A549 (cell line): Measurements from ENCODE around the gene TBX6. TPM values are rescaled to one million over a fixed set of nuclear protein-coding genes. Genes with fewer than 3 reads are reported as not detected.

ENCODE experiments used
- ATAC-seq, 2 experiments: fragments of 200-7000 bp in 1 of 2; fragments of >200 bp in 1 of 2; cut with Nextera tagmentation in 1 of 2; cut with Tn5 transposase in 1 of 2; 3 replicates each; pipeline versions ENCODE4 v1.8.0 to v1.9.1; 2018 to 2020; ENCODE audit warnings: mild to moderate bottlenecking in 1 of 2, moderate library complexity in 1 of 2
- CTCF ChIA-PET: fragments of 300-600 bp; sonication (Branson Sonifier 250); formaldehyde crosslinking; extraction: SDS; loops from one replicate; lab custom pipeline; 2021; ENCODE audit warnings: antibody characterized with exemption, inconsistent platforms; lab: Yijun Ruan, JAX
- POLR2A ChIA-PET: fragments of 350-600 bp; formaldehyde crosslinking; extraction: SDS; loops from one replicate; lab custom pipeline; 2021; ENCODE audit warnings: antibody characterized with exemption, inconsistent platforms; lab: Yijun Ruan, JAX
- DNase-seq, 2 experiments: peaks; one replicate each; pipeline versions ENCODE4 v3.0.0 to v3.0.0-alpha.2; 2011 to 2016; ENCODE audit warnings: low read depth in 1 of 2, low spot score in 1 of 2
- FAIRE-seq: peaks from 2 replicates; lab custom pipeline; 2011; peaks lifted over from hg19 to GRCh38; lab: Jason Lieb, UNC
- H3K27ac ChIP-seq, 2 experiments: fragments of >200 bp; sonication (Bioruptor Twin); formaldehyde crosslinking; 3 replicates each; pipeline ENCODE4 v1.5.1; 2016 to 2017
- H3K4me1 ChIP-seq: fragments of >200 bp; sonication (Bioruptor Twin); formaldehyde crosslinking; 3 replicates; pipeline ENCODE4 v1.6.1; 2016
- H3K4me2 ChIP-seq: fragments of >200 bp; sonication (Bioruptor Twin); formaldehyde crosslinking; 3 replicates; pipeline ENCODE4 v1.6.1; 2016
- H3K4me3 ChIP-seq: fragments of >200 bp; sonication (Bioruptor Twin); formaldehyde crosslinking; 3 replicates; pipeline ENCODE4 v1.5.1; 2016
- H3K9me3 ChIP-seq: fragments of >200 bp; sonication (Bioruptor Twin); formaldehyde crosslinking; 3 replicates; pipeline ENCODE4 v1.6.1; 2016
- ATOH8 ChIP-seq: fragments of 250-450 bp; sonication (Bioruptor Pico); IDR thresholded peaks from 2 replicates; pipeline ENCODE4 v1.5.0; 2020; ENCODE audit warnings: low read depth, mild to moderate bottlenecking, moderate library complexity
- BHLHE40 ChIP-seq: IDR thresholded peaks from 2 replicates; pipeline ENCODE4 v1.6.1; 2012; ENCODE audit warnings: low read depth, low read length, inconsistent platforms
- CBX2 ChIP-seq: fragments of 200-600 bp; sonication (generic); IDR thresholded peaks from 2 replicates; pipeline ENCODE4 v1.6.1; 2016; ENCODE audit warnings: low read depth, mild to moderate bottlenecking, borderline replicate concordance
- CEBPB ChIP-seq, 2 experiments: fragments of >200 bp in 1 of 2; sonication (Bioruptor Twin) in 1 of 2; formaldehyde crosslinking in 1 of 2; IDR thresholded peaks; 2 replicates each; pipeline ENCODE4 v1.6.1; 2012 to 2016
- CHD2 ChIP-seq: fragments of 150-350 bp; IDR thresholded peaks from 2 replicates; pipeline ENCODE4 v1.6.1; 2014; ENCODE audit warnings: low read length; ENCODE audit not compliant: partially characterized antibody
- CHD4 ChIP-seq: fragments of 200-600 bp; sonication (generic); IDR thresholded peaks from 2 replicates; pipeline ENCODE4 v1.6.1; 2016; ENCODE audit warnings: antibody characterized with exemption, mild to moderate bottlenecking, borderline replicate concordance
- CTCF ChIP-seq: fragments of >200 bp; sonication (Bioruptor Twin); formaldehyde crosslinking; IDR thresholded peaks from 3 replicates; pipeline ENCODE4 v1.5.1; 2016
- E2F6 ChIP-seq: IDR thresholded peaks from 2 replicates; pipeline ENCODE4 v1.6.1; 2012; ENCODE audit warnings: low read depth, borderline replicate concordance
- EHMT2 ChIP-seq: fragments of 200-600 bp; sonication (generic); IDR thresholded peaks from 2 replicates; pipeline ENCODE4 v1.6.1; 2016; ENCODE audit warnings: antibody characterized with exemption, low read depth, mild to moderate bottlenecking, moderate library complexity
- EP300 ChIP-seq, 2 experiments: fragments of >200 bp; sonication (Bioruptor Twin); formaldehyde crosslinking; IDR thresholded peaks; 2 replicates in 1 of 2; 3 replicates in 1 of 2; pipeline ENCODE4 v1.6.1; 2016 to 2017
- FOSL2 ChIP-seq, 2 experiments: fragments of 450-650 bp in 1 of 2; fragments of >200 bp in 1 of 2; sonication (Bioruptor Twin) in 1 of 2; formaldehyde crosslinking; IDR thresholded peaks; 2 replicates each; pipeline versions ENCODE4 v1.5.0 to v1.6.1; 2016 to 2020; ENCODE audit warnings: mild to moderate bottlenecking in 1 of 2, moderate library complexity in 1 of 2
- GATA3 ChIP-seq: IDR thresholded peaks from 2 replicates; pipeline ENCODE4 v1.6.1; 2012; ENCODE audit warnings: borderline replicate concordance
- HDAC2 ChIP-seq: fragments of 200-600 bp; sonication (generic); IDR thresholded peaks from 2 replicates; pipeline ENCODE4 v1.6.1; 2016
- HOXB13 ChIP-seq: fragments of 250-450 bp; sonication (Bioruptor Pico); IDR thresholded peaks from 2 replicates; pipeline ENCODE4 v1.5.0; 2020; ENCODE audit warnings: low read depth, mild to moderate bottlenecking, moderate library complexity
- JUN ChIP-seq, 2 experiments: fragments of >200 bp; sonication (Bioruptor Twin); formaldehyde crosslinking; IDR thresholded peaks; 2 replicates in 1 of 2; 3 replicates in 1 of 2; pipeline ENCODE4 v1.6.1; 2016 to 2017
- KDM5A ChIP-seq: fragments of 200-600 bp; sonication (generic); IDR thresholded peaks from 2 replicates; pipeline ENCODE4 v1.6.1; 2016; ENCODE audit warnings: antibody characterized with exemption, mild to moderate bottlenecking
- MAFK ChIP-seq: fragments of 450-650 bp; IDR thresholded peaks from 2 replicates; pipeline ENCODE4 v1.6.1; 2014; ENCODE audit not compliant: partially characterized antibody
- MAX ChIP-seq: IDR thresholded peaks from 2 replicates; pipeline ENCODE4 v1.6.1; 2012
- PBX3 ChIP-seq: IDR thresholded peaks from 2 replicates; pipeline ENCODE4 v1.6.1; 2012
- POLR2A ChIP-seq: IDR thresholded peaks from 2 replicates; pipeline ENCODE4 v1.6.1; 2012; ENCODE audit warnings: mild to moderate bottlenecking, low read length
- SMC3 ChIP-seq: fragments of >200 bp; sonication (Bioruptor Twin); formaldehyde crosslinking; IDR thresholded peaks from 3 replicates; pipeline ENCODE4 v1.6.1; 2018; ENCODE audit warnings: inconsistent platforms
- SREBF2 ChIP-seq: fragments of 450-650 bp; IDR thresholded peaks from 2 replicates; pipeline ENCODE4 v1.6.1; 2014; ENCODE audit warnings: mild to moderate bottlenecking, moderate library complexity
- TFCP2L1 ChIP-seq: fragments of 250-450 bp; sonication (Bioruptor Pico); IDR thresholded peaks from 2 replicates; pipeline ENCODE4 v1.5.0; 2021; ENCODE audit warnings: mild to moderate bottlenecking
- TP53 ChIP-seq: fragments of 250-450 bp; sonication (Bioruptor Pico); IDR thresholded peaks from 2 replicates; pipeline ENCODE4 v1.5.0; 2021; ENCODE audit warnings: mild to moderate bottlenecking, moderate library complexity
- USF2 ChIP-seq: fragments of 450-650 bp; IDR thresholded peaks from 2 replicates; pipeline ENCODE4 v1.6.1; 2014; ENCODE audit warnings: antibody characterized with exemption
- ZC3H11A ChIP-seq: fragments of 450-650 bp; IDR thresholded peaks from 2 replicates; pipeline ENCODE4 v1.6.1; 2014; ENCODE audit warnings: antibody characterized with exemption, mild to moderate bottlenecking
- ZFP36 ChIP-seq: fragments of 450-650 bp; IDR thresholded peaks from 2 replicates; pipeline ENCODE4 v1.6.1; 2014; ENCODE audit warnings: borderline replicate concordance; ENCODE audit not compliant: partially characterized antibody
- ZNF302 ChIP-seq: fragments of 250-450 bp; sonication (Bioruptor Pico); IDR thresholded peaks from 2 replicates; pipeline ENCODE4 v1.9.0; 2021; ENCODE audit warnings: inconsistent platforms, mild to moderate bottlenecking, moderate library complexity
- WGBS: methylation state at CpG from one replicate; pipeline ENCODE4 v1.1.6; 2017; ENCODE audit errors: missing lambda C conversion rate; 5-methylcytosine and 5-hydroxymethylcytosine counted together
- polyA plus RNA-seq, 4 experiments: library from polyadenylated mRNA; depleted of rRNA in 3 of 4; stranded (reverse); fragments of >200 nt; fragmentation: RNase III in 1 of 4; extraction: RNeasy Plus Mini Kit Qiagen cat#74134 plus additional on column Dnase treatment in 1 of 4; gene quantifications; 2 replicates in 3 of 4; 3 replicates in 1 of 4; pipeline ENCODE4 v1.2.3, GENCODE V29; 2011 to 2017

TBX6 gene
- polyA plus RNA-seq, 2 of the 4 experiments (the other 2 are of a cell fraction) = 0.14 to 0.63 TPM

GRCh38 chr16:30137897-30138296, 46.2 kb upstream of the TBX6 start:
- DNase-seq (no peak), FAIRE-seq (no peak), ATAC-seq (no peak)
- H3K4me2 ChIP-seq = no peak overlapping the region
- ChIA-PET CTCF (interaction anchor here (0.6 to 2.5 kb wide), 4 partner anchors 26 to 45 kb away, joined by 3 to 12 read pairs (median 7); partner anchors contain the start of genes GDPD3 and TBX6), POLR2A (no interaction called here)
- H3K4me1 ChIP-seq = peaks cover 4% of the 10 kb centered on the region; the same call in 1 of the 3 replicates
- H3K27ac ChIP-seq = no peak overlapping the region
- H3K4me3 ChIP-seq = no peak overlapping the region
- WGBS = 84% methylated on average over 8 of the region's 8 CpGs
- H3K9me3 ChIP-seq = no peaks in the 10 kb centered on the region
- no peak for TF ChIP-seq CEBPB (IDR thresholded peaks at IDR 0.05)
- TF ChIP-seq MAFK = no peak

GRCh38 chr16:30136971-30137605, 45.4 kb upstream of the TBX6 start:
- TF ChIP-seq ATOH8 = no peak
- no peak for TF ChIP-seq FOSL2 (IDR thresholded peaks at IDR 0.05)
- TF ChIP-seq FOSL2 (CRISPR knock-in tag; IDR thresholded peaks at IDR 0.05) = no peak
- TF ChIP-seq EP300 (IDR thresholded peaks at IDR 0.05) = no peak
- TF ChIP-seq MAX = no peak
- no peak for TF ChIP-seq HOXB13 (CRISPR knock-in tag)
- no peak for TF ChIP-seq CBX2
- TF ChIP-seq TFCP2L1 (CRISPR knock-in tag) = no peak
- TF ChIP-seq CHD4 = no peak
- TF ChIP-seq TP53 (CRISPR knock-in tag) = no peak
- no peak for TF ChIP-seq KDM5A
- TF ChIP-seq ZNF302 (CRISPR knock-in tag) = no peak
- no peak for TF ChIP-seq SREBF2
- TF ChIP-seq CTCF = no peak
- no peak for TF ChIP-seq USF2
- no peak for TF ChIP-seq SMC3
- TF ChIP-seq JUN (IDR thresholded peaks at IDR 0.05) = no peak
- no peak for TF ChIP-seq BHLHE40
- no peak for TF ChIP-seq CHD2
- H3K4me1 ChIP-seq = peaks cover 4% of the 10 kb centered on the region; the same call in 1 of the 3 replicates
- ChIA-PET CTCF (interaction anchor here (0.7 to 2.5 kb wide), 4 partner anchors 13 to 45 kb away, joined by 3 to 12 read pairs (median 8); partner anchors contain the start of genes GDPD3 and TBX6), POLR2A (interaction anchor here (0.7 kb wide), 1 partner anchor 20 kb away, joined by 6 read pairs; no protein-coding TSS in a partner anchor)
- H3K4me2 ChIP-seq = no peak overlapping the region
- H3K27ac ChIP-seq = no peak overlapping the region
- no peaks in the 10 kb centered on the region for H3K9me3 ChIP-seq
- WGBS = 82% methylated on average over 11 of the region's 11 CpGs
- DNase-seq (no peak), FAIRE-seq (no peak), ATAC-seq (no peak)
- no peak overlapping the region for H3K4me3 ChIP-seq

- CTCF ChIA-PET = interaction anchor here (1.3 to 2.5 kb wide), 2 partner anchors 19 to 39 kb away, joined by 5 to 7 read pairs; partner anchors contain the start of gene GDPD3
- DNase-seq (no peak), ATAC-seq (no peak), FAIRE-seq (no peak)
- Histone ChIP-seq H3K4me3 (no peak overlapping the region), H3K27ac (no peak overlapping the region), H3K4me2 (no peak overlapping the region), H3K4me1 (no peaks in the 10 kb centered on the region), H3K9me3 (no peaks in the 10 kb centered on the region)
- POLR2A ChIA-PET = no interaction called here
- WGBS = 66% methylated on average over 3 of the region's 3 CpGs
- TF ChIP-seq TP53 (CRISPR knock-in tag) (no peak), GATA3 (no peak), ZFP36 (no peak), EHMT2 (no peak), HDAC2 (no peak), POLR2A (no peak), PBX3 (no peak), E2F6 (no peak), KDM5A (no peak), ZC3H11A (no peak)
Observed at GRCh38 chr16:30132591-30132990, 40.9 kb upstream of the TBX6 start.
